Esophagus squamous epithelium (tissue), 5 donors: Measurements from ENCODE around the gene DENND11. TPM values are rescaled to one million over a fixed set of nuclear protein-coding genes. Genes with fewer than 3 reads are reported as not detected.

Experiments
- DNase-seq: peaks from one replicate; lab custom pipeline; 2025; lab: John Stamatoyannopoulos, UW
- H3K27ac ChIP-seq, 4 donors: fragments of 200-600 bp; sonication (generic); one replicate each; pipeline ENCODE4 v1.5.1; 2016 to 2019; ENCODE audit warnings: mild to moderate bottlenecking in 1 of 4
- H3K27me3 ChIP-seq, 4 donors: fragments of 200-600 bp; sonication (generic); 1 replicate in 3 of 4; 2 replicates in 1 of 4; pipeline versions ENCODE4 v1.5.1 to v1.6.0; 2017 to 2021; ENCODE audit warnings: antibody characterized with exemption in 1 of 4
- H3K36me3 ChIP-seq, 3 donors: fragments of 200-600 bp; sonication (generic); one replicate each; pipeline ENCODE4 v1.5.1; 2016 to 2019
- H3K4me1 ChIP-seq, 3 donors: fragments of 200-600 bp; sonication (generic); one replicate each; pipeline ENCODE4 v1.5.1; 2017 to 2019
- H3K4me3 ChIP-seq, 4 donors: fragments of 200-600 bp; sonication (generic); 1 replicate in 3 of 4; 2 replicates in 1 of 4; pipeline ENCODE4 v1.5.1; 2016 to 2019; ENCODE audit warnings: mild to moderate bottlenecking in 2 of 4, moderate library complexity in 1 of 4
- H3K9me3 ChIP-seq, 3 donors: fragments of 200-600 bp; sonication (generic); one replicate each; pipeline ENCODE4 v1.5.1; 2016 to 2019
- CTCF ChIP-seq, 6 experiments: fragments of 450-650 bp in 4 of 6; fragments of 200-600 bp in 2 of 6; sonication (generic) in 2 of 6; IDR thresholded peaks; one replicate each; pipeline ENCODE4 v1.5.1; 2016 to 2019; ENCODE audit warnings: antibody characterized with exemption in 6 of 6, mild to moderate bottlenecking in 4 of 6, moderate library complexity in 4 of 6
- POLR2A ChIP-seq, 4 donors: fragments of 450-650 bp; IDR thresholded peaks; one replicate each; pipeline ENCODE4 v1.6.1; 2017; ENCODE audit warnings: antibody characterized with exemption in 4 of 4, mild to moderate bottlenecking in 4 of 4, moderate library complexity in 3 of 4
- WGBS, 2 donors: methylation state at CpG; one replicate each; pipeline ENCODE4 v1.1.5; 2018; 5-methylcytosine and 5-hydroxymethylcytosine counted together
- intact Hi-C: fragments of 100-400 bp; cut with DNase I; formaldehyde crosslinking; loops from one replicate; pipeline ENCODE4 v1.15.0; 2022
- total RNA-seq, 4 donors: library from RNA; depleted of rRNA; stranded (reverse); fragments of >200 nt; gene quantifications; one replicate each; pipeline ENCODE4 v1.1.0, GENCODE V29; 2016
- donor health status: DM: yes; HTN: yes; CAD: no.

Gene DENND11
- 10 to 100 TPM; 11.8 to 28.6 (median 14.2) TPM for total RNA-seq

- Histone ChIP-seq H3K9me3 (no peaks in the 10 kb centered on the region), H3K27me3 (no peaks in the 10 kb centered on the region), H3K4me3 (peak within 1 kb of the TSS; percentile 76 to 99 (median 87)), H3K27ac (peak within 1 kb of the TSS; percentile 82 to 92 (median 88)), H3K4me1 (peaks cover under 1 to 86% (median 21%) of the 10 kb centered on the region in 3 donors), H3K36me3 (no peaks in the 10 kb centered on the region)
- intact Hi-C loops: no loop called here
- DNase-seq: no peak
- TF ChIP-seq CTCF (IDR thresholded peaks at IDR 0.05) (no peak), POLR2A (IDR thresholded peaks at IDR 0.05) (no peak)
- 0 to 1% methylated on average over 3 to 19 of the region's 62 CpGs for WGBS, 2 donors
Measured at GRCh38 chr7:141702047-141702567, at the start of gene DENND11. Gene DENND11, minus strand, starts transcription at chr7:141702166. Its CDS starts 13 bp downstream, at chr7:141702153.

GRCh38 chr7:141748396-141748795, 46.4 kb upstream of the DENND11 start:
- Histone ChIP-seq H3K9me3 (peaks cover 0 to 30% (median 25%) of the 10 kb centered on the region in 3 donors), H3K27me3 (no peaks in the 10 kb centered on the region), H3K4me3 (no peak overlapping the region), H3K27ac (no peak overlapping the region), H3K36me3 (peaks cover 25 to 100% (median 58%) of the 10 kb centered on the region in 3 donors), H3K4me1 (no peaks in the 10 kb centered on the region)
- no peak for TF ChIP-seq CTCF (IDR thresholded peaks at IDR 0.05)
- TF ChIP-seq POLR2A (IDR thresholded peaks at IDR 0.05): no peak
- no peak for DNase-seq
- WGBS, 2 donors: 88 to 100% methylated on average over 2 of the region's 2 CpGs
- intact Hi-C loops: no loop called here

GRCh38 chr7:141744131-141744530, 42.2 kb upstream of the DENND11 start:
- WGBS, 2 donors: 91 to 97% methylated on average over 2 of the region's 2 CpGs
- DNase-seq: no peak
- H3K4me3 ChIP-seq: no peak overlapping the region
- H3K27me3 ChIP-seq: no peaks in the 10 kb centered on the region
- peaks cover 6 to 22% (median 6%) of the 10 kb centered on the region in 3 donors for H3K4me1 ChIP-seq
- peaks cover 13 to 96% (median 38%) of the 10 kb centered on the region in 3 donors for H3K36me3 ChIP-seq
- TF ChIP-seq POLR2A (IDR thresholded peaks at IDR 0.05) (no peak), CTCF (IDR thresholded peaks at IDR 0.05) (no peak)
- H3K27ac ChIP-seq: no peak overlapping the region
- intact Hi-C loops: no loop called here
- H3K9me3 ChIP-seq: no peaks in the 10 kb centered on the region

DNA sequence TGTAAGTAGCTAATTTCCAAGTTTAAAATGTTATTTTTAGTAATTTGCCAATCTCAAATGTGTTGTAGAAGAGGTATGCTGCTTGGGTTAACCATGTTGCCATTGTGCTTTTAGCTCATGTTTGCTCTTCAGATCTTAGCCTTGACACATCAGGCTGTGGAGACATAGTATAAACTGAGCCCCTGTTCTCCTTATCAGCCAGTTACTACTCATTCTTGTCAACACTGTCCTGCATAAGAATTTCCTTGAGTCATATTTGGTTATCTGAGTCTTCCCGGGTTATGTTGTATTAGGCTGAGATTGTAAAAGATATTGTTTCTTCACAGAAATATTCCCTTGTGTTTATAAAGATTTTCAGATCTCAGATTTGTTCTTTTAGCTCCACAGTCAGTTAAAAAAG, 40.3 kb upstream of the DENND11 start:
- Histone ChIP-seq H3K36me3 (peaks cover 13 to 77% (median 38%) of the 10 kb centered on the region in 3 donors), H3K4me1 (peaks cover 6 to 33% (median 11%) of the 10 kb centered on the region in 3 donors), H3K27ac (no peak overlapping the region), H3K9me3 (no peaks in the 10 kb centered on the region), H3K4me3 (no peak overlapping the region), H3K27me3 (no peaks in the 10 kb centered on the region)
- intact Hi-C loops: no loop called here
- DNase-seq: no peak
- 93 to 100% methylated on average over 1 of the region's 1 CpG for WGBS, 2 donors
- no peak for TF ChIP-seq CTCF (IDR thresholded peaks at IDR 0.05)
- no peak for TF ChIP-seq POLR2A (IDR thresholded peaks at IDR 0.05)

GRCh38 chr7:141739250-141739649, 37.3 kb upstream of the DENND11 start:
- intact Hi-C loops: loop anchor here (10.0 kb wide), 1 partner anchor 74 kb away; no protein-coding TSS in a partner anchor

More at GRCh38 chr7:141739250-141739649, 37.3 kb upstream of the DENND11 start:
- Histone ChIP-seq H3K27me3 (no peaks in the 10 kb centered on the region), H3K4me3 (peak overlapping the region in 3 of 4 donors; percentile 58 to 87 (median 77)), H3K9me3 (no peaks in the 10 kb centered on the region), H3K36me3 (peaks cover 13 to 47% (median 24%) of the 10 kb centered on the region in 3 donors), H3K27ac (peak overlapping the region in 3 of 4 donors; percentile 85 to 90 (median 86)), H3K4me1 (peaks cover 6 to 37% (median 13%) of the 10 kb centered on the region in 3 donors)
- 44 to 55% methylated on average over 3 of the region's 3 CpGs for WGBS, 2 donors
- no peak for DNase-seq
- TF ChIP-seq POLR2A (IDR thresholded peaks at IDR 0.05): no peak
- TF ChIP-seq CTCF (IDR thresholded peaks at IDR 0.05): no peak
